Kidney (tissue), 14 donors: ENCODE measurements around the gene RNF125. TPM values are rescaled to one million over a fixed set of nuclear protein-coding genes. Genes with fewer than 3 reads are reported as not detected.
A peak's percentile ranks its signal among the peaks of the same experiment; 100 is the strongest.

Experiments used
- DNase-seq, 5 donors: peaks; one replicate each; pipeline ENCODE4 v3.0.0-alpha.2; 2013 to 2020
- FAIRE-seq: peaks from 2 replicates; lab custom pipeline; 2012; peaks lifted over from hg19 to GRCh38; lab: Jason Lieb, UNC
- H3K27ac ChIP-seq, 2 donors: one replicate each; pipeline ENCODE4 v1.7.0; 2013; ENCODE audit warnings: low read depth in 2 of 2, low read length in 2 of 2, inconsistent platforms in 1 of 2
- H3K27me3 ChIP-seq: one replicate; pipeline ENCODE4 v1.7.1; 2013; ENCODE audit warnings: low read length, inconsistent platforms; ENCODE audit not compliant: control insufficient read depth, insufficient read depth
- H3K36me3 ChIP-seq, 3 donors: one replicate each; pipeline versions ENCODE4 v1.7.0 to v1.7.1; 2013; ENCODE audit warnings: low read length in 3 of 3, control low read depth in 1 of 3, inconsistent platforms in 1 of 3; ENCODE audit not compliant: insufficient read depth in 3 of 3, control insufficient read depth in 2 of 3
- H3K4me1 ChIP-seq, 3 donors: one replicate each; pipeline versions ENCODE4 v1.7.0 to v1.7.1; 2013; ENCODE audit warnings: low read length in 3 of 3, inconsistent platforms in 1 of 3, low read depth in 1 of 3; ENCODE audit not compliant: control insufficient read depth in 2 of 3, insufficient read depth in 2 of 3
- H3K4me3 ChIP-seq, 3 donors: one replicate each; pipeline versions ENCODE4 v1.7.0 to v1.8.1; 2013; ENCODE audit warnings: low read length in 3 of 3, control low read depth in 1 of 3, inconsistent platforms in 1 of 3
- H3K9ac ChIP-seq, 3 donors: one replicate each; pipeline versions ENCODE4 v1.7.0 to v1.7.1; 2013; ENCODE audit warnings: low read length in 3 of 3, control low read depth in 1 of 3, inconsistent platforms in 1 of 3
- H3K9me3 ChIP-seq, 3 donors: one replicate each; pipeline versions ENCODE4 v1.7.0 to v1.7.1; 2013; ENCODE audit warnings: low read length in 3 of 3, control low read depth in 1 of 3, inconsistent platforms in 1 of 3; ENCODE audit not compliant: control insufficient read depth in 2 of 3, insufficient read depth in 1 of 3
- intact Hi-C: fragments of 100-400 bp; cut with DNase I; formaldehyde crosslinking; loops from one replicate; pipeline ENCODE4 v1.11.1; 2022
- polyA plus RNA-seq: library from polyadenylated mRNA; stranded (reverse); fragments of 350-450 nt; fragmentation: Illumina TruSeq; extraction: RNeasy Lipid Tissue Mini Kit (QIAGEN cat#74804); gene quantifications from one replicate; pipeline ENCODE4 v1.2.3, GENCODE V29; 2014; ENCODE audit warnings: low read depth, low replicate concordance; ENCODE audit not compliant: insufficient read depth
- total RNA-seq: library from RNA; stranded (reverse); fragmentation: NEBNext Ultra II Directional; extraction: Animal tissue kit (Norgen Biotek cat#: 25700); gene quantifications from one replicate; pipeline ENCODE4 v1.2.1, GENCODE V29; 2021
- TF ChIP-seq, protein P1 (sequence below): IDR thresholded peaks from 3 replicates; pipeline ENCODE4 v1.5.1; 2012; ENCODE audit warnings: mild to moderate bottlenecking, moderate library complexity, borderline replicate concordance; ENCODE audit not compliant: insufficient read depth; ENCODE audit errors: extremely low read depth
- donor health status: control.
- donor health status: control.
- donor health status: control.
- donor health status: control.
- donor health status: control.
- donor health status: DM: yes; HTN: yes; CAD: no.
- donor health status: Normal renal cell carcinoma (clear cell type).

RNF125 gene
- total and polyA plus RNA-seq, 2 donors from 2014 or later = 0.62 to 6.0 TPM

DNA sequence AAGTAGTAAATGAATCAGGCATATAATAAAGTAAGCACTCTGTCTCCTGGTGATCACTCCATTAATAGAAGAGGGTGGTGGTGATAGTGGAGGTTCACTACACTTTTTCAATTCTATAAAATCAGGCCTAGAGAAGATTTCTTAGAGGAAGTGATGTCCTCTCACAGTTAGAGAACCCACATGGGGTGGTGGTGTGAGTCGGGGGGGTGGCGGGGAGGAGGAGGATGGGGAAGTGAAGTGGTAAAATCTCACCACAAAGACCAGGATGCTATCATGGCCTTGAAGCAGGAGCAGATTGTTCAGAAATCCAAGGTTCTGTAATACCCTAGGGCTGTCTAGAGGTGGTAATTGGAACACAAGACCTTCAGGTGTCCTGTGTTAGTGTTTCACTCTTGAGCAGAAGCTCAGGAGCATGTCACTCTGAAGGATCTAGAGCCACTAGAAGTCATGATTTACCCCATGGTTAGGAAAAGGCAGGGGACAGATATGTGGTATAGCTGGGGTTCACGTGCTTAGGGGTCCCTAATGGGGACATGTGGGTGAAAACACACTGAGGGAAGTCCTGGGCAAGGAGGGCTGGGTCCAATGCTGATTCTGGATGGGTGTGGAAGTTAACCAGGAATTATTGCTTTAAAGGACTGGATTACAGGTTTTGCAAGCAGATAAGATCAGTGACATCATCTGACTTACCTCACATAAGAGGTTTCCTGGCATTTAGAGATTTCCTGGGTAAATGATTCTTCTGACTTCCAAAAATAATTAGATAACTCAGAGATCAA lies 31.0 kb downstream of the RNF125 start:
- no peaks in the 10 kb centered on the region for H3K36me3 ChIP-seq
- peaks cover 0 to 9% (median 0%) of the 10 kb centered on the region in 3 donors for H3K4me1 ChIP-seq
- peak overlapping the region in 1 of 2 donors; percentile 7 for H3K27ac ChIP-seq
- no peak overlapping the region for H3K4me3 ChIP-seq
- intact Hi-C loops = no loop called here
- TF ChIP-seq, protein P1, sequence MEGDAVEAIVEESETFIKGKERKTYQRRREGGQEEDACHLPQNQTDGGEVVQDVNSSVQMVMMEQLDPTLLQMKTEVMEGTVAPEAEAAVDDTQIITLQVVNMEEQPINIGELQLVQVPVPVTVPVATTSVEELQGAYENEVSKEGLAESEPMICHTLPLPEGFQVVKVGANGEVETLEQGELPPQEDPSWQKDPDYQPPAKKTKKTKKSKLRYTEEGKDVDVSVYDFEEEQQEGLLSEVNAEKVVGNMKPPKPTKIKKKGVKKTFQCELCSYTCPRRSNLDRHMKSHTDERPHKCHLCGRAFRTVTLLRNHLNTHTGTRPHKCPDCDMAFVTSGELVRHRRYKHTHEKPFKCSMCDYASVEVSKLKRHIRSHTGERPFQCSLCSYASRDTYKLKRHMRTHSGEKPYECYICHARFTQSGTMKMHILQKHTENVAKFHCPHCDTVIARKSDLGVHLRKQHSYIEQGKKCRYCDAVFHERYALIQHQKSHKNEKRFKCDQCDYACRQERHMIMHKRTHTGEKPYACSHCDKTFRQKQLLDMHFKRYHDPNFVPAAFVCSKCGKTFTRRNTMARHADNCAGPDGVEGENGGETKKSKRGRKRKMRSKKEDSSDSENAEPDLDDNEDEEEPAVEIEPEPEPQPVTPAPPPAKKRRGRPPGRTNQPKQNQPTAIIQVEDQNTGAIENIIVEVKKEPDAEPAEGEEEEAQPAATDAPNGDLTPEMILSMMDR = no peak
- no peaks in the 10 kb centered on the region for H3K27me3 ChIP-seq
- FAIRE-seq (no peak), DNase-seq (no peak)
- H3K9me3 ChIP-seq = no peaks in the 10 kb centered on the region
- no peak overlapping the region for H3K9ac ChIP-seq

- FAIRE-seq (peak; percentile 29), DNase-seq (peak in 1 of 5 donors; percentile 13)
- H3K9me3 ChIP-seq = no peaks in the 10 kb centered on the region
- intact Hi-C loops = no loop called here
- no peaks in the 10 kb centered on the region for H3K4me1 ChIP-seq
- H3K36me3 ChIP-seq = no peaks in the 10 kb centered on the region
- no peak overlapping the region for H3K9ac ChIP-seq
- no peak overlapping the region for H3K4me3 ChIP-seq
- TF ChIP-seq, protein P1 = no peak
- no peaks in the 10 kb centered on the region for H3K27me3 ChIP-seq
- no peak overlapping the region for H3K27ac ChIP-seq
Measured at GRCh38 chr18:32056613-32057358, 38.2 kb downstream of the RNF125 start.

DNA sequence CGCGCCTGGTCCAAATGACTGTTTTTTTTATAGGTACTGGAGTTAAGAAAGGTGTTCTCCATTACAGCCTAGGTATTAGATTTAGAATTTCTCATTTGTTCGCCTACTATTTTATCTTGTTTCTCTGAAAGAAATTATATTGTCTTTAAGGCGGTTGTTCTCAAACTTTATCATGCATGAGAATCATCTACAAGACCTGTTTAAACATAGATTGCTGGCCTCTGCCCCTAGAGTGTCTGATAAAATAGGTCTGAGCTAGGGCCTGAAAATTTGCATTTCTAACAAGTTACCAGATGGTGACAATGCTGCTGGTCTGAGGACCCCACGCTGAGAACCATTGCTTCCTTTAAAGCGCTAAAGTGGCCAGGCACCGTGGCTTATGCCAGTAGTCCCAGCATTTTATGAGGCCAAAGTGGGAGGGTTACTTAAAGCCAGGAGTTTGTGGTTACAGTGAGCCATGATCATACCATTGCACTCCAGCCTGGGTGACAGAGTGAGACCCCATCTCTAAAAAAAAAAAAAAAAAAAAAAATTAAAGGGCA lies 39.1 kb downstream of the RNF125 start:
- intact Hi-C loops = no loop called here
- no peak overlapping the region for H3K9ac ChIP-seq
- H3K27me3 ChIP-seq = no peaks in the 10 kb centered on the region
- H3K4me1 ChIP-seq = no peaks in the 10 kb centered on the region
- TF ChIP-seq, protein P1 = no peak
- H3K9me3 ChIP-seq = no peaks in the 10 kb centered on the region
- H3K27ac ChIP-seq = no peak overlapping the region
- H3K4me3 ChIP-seq = no peak overlapping the region
- FAIRE-seq (no peak), DNase-seq (no peak)
- no peaks in the 10 kb centered on the region for H3K36me3 ChIP-seq
